Left cardiac atrium (tissue), 4 donors: Measurements from ENCODE around the gene LRRK1. TPM values are rescaled to one million over a fixed set of nuclear protein-coding genes. Genes with fewer than 3 reads are reported as not detected.
A peak's percentile ranks its signal among the peaks of the same experiment; 100 is the strongest.
"Not testable (repeated sequence)": the region's sequence is repeated elsewhere in the genome, so short reads cannot be mapped to it uniquely, and the experiment has no call there.

ENCODE experiments used
- ATAC-seq, 2 donors: fragments of 200-7000 bp; cut with Tn5 transposase; one replicate each; pipeline ENCODE4 v1.9.1; 2020; ENCODE audit warnings: mild to moderate bottlenecking in 2 of 2, moderate library complexity in 2 of 2
- DNase-seq: peaks from one replicate; pipeline ENCODE4 v3.0.0-alpha.2; 2020
- intact Hi-C, 2 donors: fragments of 100-400 bp; cut with DNase I; formaldehyde crosslinking; loops; one replicate each; pipeline versions ENCODE4 v1.14.1 to v1.15.1; 2022 to 2023
- total RNA-seq, 2 donors: library from RNA; stranded (reverse); fragmentation: NEBNext Ultra II Directional; extraction: Animal tissue kit (Norgen Biotek cat#: 25700); gene quantifications; one replicate each; pipeline ENCODE4 v1.2.1, GENCODE V29; 2021
- donor health status: DM: no; HTN: yes; CAD: no.
- donor health status: DM: no; HTN: yes; CAD: no; lungs with severe emphysema.
- donor health status: DM: yes; HTN: yes; CAD: no.
- donor health status: Dilated cardiomyopathy.

LRRK1 gene
- total RNA-seq, 2 donors from 2014 or later = 5.2 to 9.1 TPM

DNA sequence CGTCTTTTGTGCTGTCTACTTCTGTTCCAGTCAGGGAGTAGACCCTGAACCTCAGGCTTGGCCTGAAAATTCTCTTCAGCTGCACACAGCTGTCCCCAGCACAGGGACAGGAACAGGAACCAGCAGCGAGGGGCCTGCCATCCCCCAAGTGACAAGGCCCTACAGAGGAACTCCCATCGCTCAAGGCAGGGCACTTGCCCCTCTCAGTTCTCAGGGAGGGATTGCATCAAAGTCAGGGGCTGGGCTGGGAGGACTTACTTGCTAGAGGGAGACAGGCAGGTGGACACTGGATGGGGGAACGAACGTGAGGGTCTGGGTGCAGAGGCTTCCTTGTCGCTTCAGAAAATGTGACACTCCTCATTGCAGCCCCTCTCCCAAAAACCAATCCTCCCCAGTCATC is 169.1 kb downstream of the LRRK1 start:
- intact Hi-C loops = loop anchor here (2.0 to 10.0 kb wide), 2 partner anchors 73 to 171 kb away; no protein-coding TSS in a partner anchor
- no peak for ATAC-seq
- no peak for DNase-seq

DNA sequence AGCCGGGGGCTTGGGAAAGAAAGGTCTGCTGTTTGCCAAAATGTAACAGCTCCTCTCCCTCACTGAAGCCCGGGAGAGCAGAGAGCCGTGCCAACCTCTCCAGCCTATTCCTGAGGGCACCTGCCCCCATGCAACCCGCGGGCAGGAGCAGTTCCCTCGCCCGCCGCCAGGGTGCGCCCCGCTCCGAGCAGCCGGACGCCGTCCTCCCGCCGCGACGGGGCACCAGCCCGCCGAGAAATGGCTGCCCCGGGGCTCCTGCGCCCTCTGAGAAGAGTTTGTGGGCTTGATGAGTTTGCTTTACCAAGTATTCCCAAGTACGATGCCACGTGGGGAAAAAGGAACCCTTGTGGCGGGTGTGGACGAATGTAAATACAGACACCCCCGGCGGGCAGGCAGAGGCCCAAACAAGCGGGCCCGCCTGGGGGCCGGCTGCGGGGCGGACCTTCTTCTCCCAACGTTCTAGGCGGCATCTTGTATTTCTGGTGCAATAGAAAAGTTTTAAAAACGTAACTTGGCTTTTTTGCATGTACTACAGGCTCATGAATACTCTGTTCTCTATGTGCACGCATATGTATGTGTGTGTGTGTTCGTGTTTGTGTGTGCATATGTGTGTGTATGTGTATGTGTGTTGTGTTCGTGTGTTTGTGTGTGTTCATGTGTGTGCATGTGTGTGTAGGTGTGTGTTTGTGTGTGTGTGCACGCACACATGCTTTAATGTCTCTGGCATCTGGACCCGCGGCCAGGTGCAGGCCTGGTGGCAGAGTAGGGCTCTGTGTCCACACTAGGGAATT is 169.8 kb downstream of the LRRK1 start:
- intact Hi-C loops = loop anchor here (2.0 to 10.0 kb wide), 2 partner anchors 74 to 170 kb away; no protein-coding TSS in a partner anchor
- ATAC-seq (peak; percentile 76 to 81), DNase-seq (peak; percentile 75)

- peak; percentile 6 to 28 for ATAC-seq
- DNase-seq = no peak
- intact Hi-C loops = loop anchor here (2.0 to 10.0 kb wide), 2 partner anchors 75 to 169 kb away; no protein-coding TSS in a partner anchor
Observed at GRCh38 chr15:101089579-101090427, 170.6 kb downstream of the LRRK1 start.

DNA sequence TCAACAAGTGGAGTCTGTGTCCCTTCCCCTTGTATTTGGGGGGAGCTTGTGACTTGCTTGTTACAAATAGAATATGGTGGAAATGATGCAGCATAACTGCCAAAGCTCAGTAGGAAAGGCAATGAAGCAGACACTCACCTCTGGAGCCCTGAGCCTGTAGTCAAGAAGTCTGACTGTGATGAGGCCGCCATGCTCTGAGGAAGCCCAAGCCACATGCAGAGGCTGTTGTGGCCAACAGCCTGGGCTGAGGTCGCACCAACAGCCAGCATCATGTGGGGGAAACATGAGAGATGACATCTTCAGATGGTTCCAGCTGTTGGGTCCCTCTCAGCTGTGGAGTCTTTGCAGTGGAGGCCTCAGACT is 171.3 kb downstream of the LRRK1 start:
- intact Hi-C loops = no loop called here
- DNase-seq (no peak), ATAC-seq (no peak)

- intact Hi-C loops = no loop called here
- DNase-seq (peak; percentile 85), ATAC-seq (peak; percentile 56 to 69)
Observed at GRCh38 chr15:101091080-101092017, 172.2 kb downstream of the LRRK1 start.

DNA sequence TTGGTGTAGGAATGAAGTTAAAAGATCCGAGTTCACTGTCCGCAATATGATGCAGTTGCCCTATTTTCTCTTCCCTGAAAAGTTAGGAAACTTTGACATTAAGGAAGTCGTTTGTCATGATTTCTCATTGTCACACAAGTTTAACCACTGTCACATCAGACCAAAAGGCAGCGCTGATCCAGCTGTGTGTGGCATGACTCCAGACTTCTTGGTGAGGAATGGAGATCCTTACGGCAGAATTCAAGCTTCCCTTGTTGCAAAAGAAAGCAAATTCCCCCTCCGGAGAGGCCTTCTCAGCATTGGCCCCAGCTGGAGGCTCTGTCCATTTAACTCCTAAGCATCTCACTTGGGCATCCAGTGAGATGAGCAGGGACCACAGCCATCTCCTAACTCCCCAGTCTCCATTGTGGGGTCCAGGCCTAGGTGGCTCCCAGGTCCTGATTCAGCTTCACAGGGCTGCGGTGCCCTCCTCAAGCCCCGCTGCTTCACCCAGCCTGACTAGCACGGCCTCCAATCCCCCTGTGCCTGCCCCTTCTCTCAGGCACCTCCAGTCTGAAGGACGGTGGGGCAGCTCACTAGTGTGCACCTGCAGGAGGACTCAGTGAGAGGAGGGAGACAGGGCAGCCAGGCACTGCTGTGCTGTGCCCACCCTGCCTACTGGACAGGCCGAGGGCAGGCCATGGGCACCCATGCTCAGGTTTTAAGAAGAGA is 173.2 kb downstream of the LRRK1 start:
- intact Hi-C loops = no loop called here
- ATAC-seq = no peak
- DNase-seq = no peak

DNA sequence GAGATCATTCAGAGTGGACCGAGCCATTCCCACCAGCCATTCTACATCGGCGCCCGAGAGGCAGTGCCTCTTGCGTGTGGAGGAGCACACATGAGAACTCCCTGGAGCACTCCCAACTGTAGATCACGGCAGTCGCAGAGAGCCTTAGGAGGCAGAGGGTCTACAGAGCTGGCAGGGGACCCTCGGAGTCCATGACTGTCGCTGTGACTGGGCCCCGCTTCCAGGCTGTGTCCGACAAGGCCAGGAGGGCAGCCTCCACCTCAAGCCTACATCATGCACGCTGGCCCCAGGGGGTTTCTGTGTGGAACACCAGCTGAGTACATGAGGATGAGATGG is 173.7 kb downstream of the LRRK1 start:
- DNase-seq (no peak), ATAC-seq (no peak)
- intact Hi-C loops = no loop called here

DNA sequence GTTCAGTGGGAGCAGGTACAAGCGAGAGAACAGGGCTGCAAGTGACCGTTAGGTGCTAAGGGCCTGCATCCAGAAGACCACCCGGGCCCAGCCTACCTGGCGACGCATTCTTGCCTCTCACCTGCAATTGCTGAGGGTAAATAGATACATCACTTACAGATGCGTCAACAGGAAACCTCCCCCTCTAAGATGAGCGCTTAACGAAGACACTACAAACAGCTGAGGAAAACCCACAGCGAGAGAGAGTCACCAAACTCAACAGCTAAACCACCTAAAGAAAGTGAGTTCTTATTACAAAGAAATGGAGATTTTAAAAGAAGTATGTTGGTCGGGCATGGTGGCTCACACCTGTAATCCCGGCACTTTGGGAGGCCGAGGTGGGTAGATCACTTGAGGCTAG is 174.8 kb downstream of the LRRK1 start:
- intact Hi-C loops = no loop called here
- DNase-seq = no peak
- ATAC-seq = no peak

DNA sequence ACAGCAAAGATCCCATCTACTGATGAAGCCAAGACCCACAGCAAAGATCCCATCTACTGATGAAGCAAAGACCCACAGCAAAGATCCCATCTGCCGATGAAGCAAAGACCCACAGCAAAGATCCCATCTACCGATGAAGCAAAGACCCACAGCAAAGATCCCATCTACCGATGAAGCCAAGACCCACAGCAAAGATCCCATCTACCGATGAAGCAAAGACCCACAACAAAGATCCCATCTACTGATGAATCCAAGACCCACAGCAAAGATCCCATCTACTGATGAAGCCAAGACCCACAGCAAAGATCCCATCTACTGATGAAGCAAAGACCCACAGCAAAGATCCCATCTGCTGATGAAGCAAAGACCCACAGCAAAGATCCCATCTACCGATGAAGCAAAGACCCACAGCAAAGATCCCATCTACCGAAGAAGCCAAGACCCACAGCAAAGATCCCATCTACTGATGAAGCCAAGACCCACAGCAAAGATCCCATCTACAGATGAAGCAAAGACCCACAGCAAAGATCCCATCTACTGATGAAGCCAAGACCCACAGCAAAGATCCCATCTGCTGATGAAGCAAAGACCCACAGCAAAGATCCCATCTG is 176.7 kb downstream of the LRRK1 start:
- intact Hi-C loops, ATAC-seq, DNase-seq: not testable (repeated sequence)

- ATAC-seq (no peak), DNase-seq (no peak)
- intact Hi-C loops = no loop called here
Observed at GRCh38 chr15:101097111-101097510, 178.0 kb downstream of the LRRK1 start.

- DNase-seq (no peak), ATAC-seq (no peak)
- intact Hi-C loops = no loop called here
Observed at GRCh38 chr15:101099183-101099582, 180.0 kb downstream of the LRRK1 start.

GRCh38 chr15:101100118-101100517 is 181.0 kb downstream of the LRRK1 start:
- DNase-seq = no peak
- intact Hi-C loops = no loop called here
- no peak for ATAC-seq

- DNase-seq (no peak), ATAC-seq (no peak)
- intact Hi-C loops = no loop called here
Observed at GRCh38 chr15:101100593-101101442, 181.7 kb downstream of the LRRK1 start.

DNA sequence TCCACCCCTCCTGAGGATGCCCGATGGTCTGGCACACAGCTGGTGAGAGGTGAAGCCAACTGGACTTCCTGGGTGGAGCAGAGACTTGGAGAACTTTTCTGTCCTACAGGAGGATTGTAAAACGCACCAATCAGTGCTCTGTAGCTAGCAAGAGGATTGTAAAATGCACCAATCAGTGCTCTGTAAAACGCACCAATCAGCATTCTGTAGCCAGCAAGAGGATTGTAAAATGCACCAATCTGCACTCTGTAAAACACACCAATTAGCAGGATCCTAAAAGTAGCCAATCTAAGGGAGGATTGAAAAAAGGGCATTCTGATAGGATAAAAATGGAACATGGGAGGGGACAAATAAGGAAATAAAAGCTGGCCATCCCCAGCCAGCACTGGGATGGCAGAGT is 182.5 kb downstream of the LRRK1 start:
- DNase-seq = no peak
- intact Hi-C loops = no loop called here
- ATAC-seq = no peak

- no peak for DNase-seq
- intact Hi-C loops = no loop called here
- no peak for ATAC-seq
Observed at GRCh38 chr15:101102746-101103145, 183.6 kb downstream of the LRRK1 start.

GRCh38 chr15:101103598-101103997 is 184.4 kb downstream of the LRRK1 start:
- intact Hi-C loops = no loop called here
- ATAC-seq = peak; percentile 61 to 66
- no peak for DNase-seq

DNA sequence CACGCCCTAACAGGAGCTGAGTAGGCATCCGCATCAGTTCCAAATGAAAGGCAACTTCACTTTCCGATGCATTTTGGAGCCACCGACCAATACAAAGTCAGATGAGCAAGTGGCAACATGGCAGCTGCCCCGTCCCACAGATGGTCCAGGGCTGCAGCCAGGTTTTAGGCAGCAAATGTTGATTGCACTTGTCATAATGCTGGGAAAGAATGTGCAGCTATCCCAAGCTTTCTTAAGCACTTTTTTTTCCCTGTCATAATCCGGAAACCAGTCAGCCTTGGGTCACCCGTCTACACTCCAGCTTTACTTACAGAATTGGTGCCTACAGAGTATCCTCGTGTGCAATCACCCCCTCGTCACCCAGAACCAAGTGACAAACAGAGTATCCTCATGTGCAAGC is 185.0 kb downstream of the LRRK1 start:
- intact Hi-C loops = no loop called here
- no peak for DNase-seq
- no peak for ATAC-seq
